ENCODE measurements around the gene ISL1. TPM values are rescaled to one million over a fixed set of nuclear protein-coding genes. Genes with fewer than 3 reads are reported as not detected.
A peak's percentile ranks its signal among the peaks of the same experiment; 100 is the strongest.

The ISL1 gene
- not detected for total RNA-seq
- polyA plus RNA-seq (ENCODE audit: insufficient read length in 6 of 6): under 1 TPM in 5 of 6 donors, not detected in 1; 0.06 to 0.34 (median 0.11) TPM
- long read RNA-seq, donor 1: 0 reads
- long read RNA-seq, donor 2: 0 reads
- long read RNA-seq, donor 3: 0 reads
- long read RNA-seq, donor 4: 0 reads
- long read RNA-seq, donor 5: 0 reads
- long read RNA-seq, donor 6: 0 reads
- long read RNA-seq, donor 7: 0 reads
- long read RNA-seq, donor 8: 0 reads
- long read RNA-seq, donor 9: 0 reads
- long read RNA-seq, donor 10: 0 reads
- long read RNA-seq, donor 11: 0 reads
- long read RNA-seq, donor 12: 0 reads

GRCh38 chr5:51383131-51384121 is at the start of gene ISL1:
ISL1 (plus strand) TSS chr5:51383448; CDS start chr5:51383672, 224 bp downstream.
- Histone ChIP-seq H3K4me1 (peaks cover 6 to 7% of the 10 kb centered on the region in 2 donors), H3K4me3 (peak within 1 kb of the TSS; percentile 27), H3K36me3 (no peaks in the 10 kb centered on the region), H3K9me3 (no peaks in the 10 kb centered on the region), H3K27ac (no peak within 1 kb of the TSS), H3K27me3 (peaks cover 97 to 100% of the 10 kb centered on the region in 2 donors)
- peak; percentile 46 to 93 (median 82) for DNase-seq
- TF ChIP-seq CTCF (IDR thresholded peaks at IDR 0.05): no peak
- intact Hi-C loops (cut with DNase I): no loop called here
- peak; percentile 94 for ATAC-seq

- no peak for TF ChIP-seq CTCF (IDR thresholded peaks at IDR 0.05)
- ATAC-seq (no peak), DNase-seq (no peak)
- Histone ChIP-seq H3K27ac (no peak overlapping the region), H3K27me3 (no peaks in the 10 kb centered on the region), H3K4me3 (no peak overlapping the region), H3K36me3 (no peaks in the 10 kb centered on the region), H3K9me3 (no peaks in the 10 kb centered on the region), H3K4me1 (no peaks in the 10 kb centered on the region)
- intact Hi-C loops (cut with DNase I): no loop called here
Measured at GRCh38 chr5:51336878-51337277, 46.4 kb upstream of the ISL1 start.

- intact Hi-C loops (cut with DNase I): no loop called here
- no peak for TF ChIP-seq CTCF (IDR thresholded peaks at IDR 0.05)
- DNase-seq (no peak), ATAC-seq (no peak)
- no peak overlapping the region for H3K4me3 ChIP-seq
- H3K9me3 ChIP-seq: peaks cover 0 to 11% of the 10 kb centered on the region in 2 donors
- H3K36me3 ChIP-seq: no peaks in the 10 kb centered on the region
- no peaks in the 10 kb centered on the region for H3K4me1 ChIP-seq
- H3K27ac ChIP-seq: no peak overlapping the region
- H3K27me3 ChIP-seq: no peaks in the 10 kb centered on the region
Measured at GRCh38 chr5:51345106-51345505, 38.1 kb upstream of the ISL1 start.

GRCh38 chr5:51347157-51347556 is 36.1 kb upstream of the ISL1 start:
- no peaks in the 10 kb centered on the region for H3K36me3 ChIP-seq
- DNase-seq: no peak
- no peak for TF ChIP-seq CTCF (IDR thresholded peaks at IDR 0.05)
- H3K4me1 ChIP-seq: no peaks in the 10 kb centered on the region
- no peak overlapping the region for H3K4me3 ChIP-seq
- H3K27me3 ChIP-seq: no peaks in the 10 kb centered on the region
- no peak for ATAC-seq
- H3K27ac ChIP-seq: no peak overlapping the region
- H3K9me3 ChIP-seq: peaks cover 0 to 11% of the 10 kb centered on the region in 2 donors
- intact Hi-C loops (cut with DNase I): no loop called here

GRCh38 chr5:51347704-51348103 is 35.5 kb upstream of the ISL1 start:
- no peak overlapping the region for H3K4me3 ChIP-seq
- intact Hi-C loops (cut with DNase I): no loop called here

More at GRCh38 chr5:51347704-51348103, 35.5 kb upstream of the ISL1 start:
- DNase-seq (no peak), ATAC-seq (no peak)
- Histone ChIP-seq H3K27me3 (no peaks in the 10 kb centered on the region), H3K9me3 (peaks cover 0 to 11% of the 10 kb centered on the region in 2 donors), H3K27ac (no peak overlapping the region), H3K4me1 (no peaks in the 10 kb centered on the region), H3K36me3 (no peaks in the 10 kb centered on the region)
- no peak for TF ChIP-seq CTCF (IDR thresholded peaks at IDR 0.05)

All from left lung (tissue), 14 donors.